Measurements from ENCODE around the gene C4orf54.

DNA sequence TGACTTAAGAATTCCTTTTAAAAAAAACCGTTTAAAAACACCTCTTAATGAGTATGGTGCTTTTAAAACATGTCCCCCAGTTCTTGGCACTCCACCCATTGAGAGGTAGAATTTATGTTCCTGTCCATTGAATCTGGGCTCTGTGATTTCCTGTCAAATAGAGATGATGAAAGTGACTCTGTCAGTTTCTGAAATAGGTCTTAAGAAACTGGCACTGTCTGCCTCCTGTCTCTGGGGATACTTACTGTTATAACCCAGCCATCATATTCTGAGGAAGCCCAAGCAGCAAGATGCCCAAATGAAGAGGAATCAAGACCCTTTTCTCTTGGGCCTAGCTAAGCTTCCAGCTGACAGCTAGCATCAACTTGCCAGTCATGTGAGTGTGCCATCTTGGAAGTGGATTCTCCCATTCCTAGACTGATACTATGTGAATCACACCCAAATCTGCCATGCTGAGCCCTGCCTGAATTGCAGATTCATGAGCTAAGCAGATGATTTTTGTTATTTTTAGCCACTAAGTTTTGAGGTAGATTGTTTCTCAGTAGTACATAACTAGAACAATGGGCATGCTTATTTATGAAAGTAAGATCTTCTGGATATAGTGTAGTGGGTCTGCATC, 22.8 kb downstream of the C4orf54 start:
- no peak for TF ChIP-seq EZH2 (IDR thresholded peaks at IDR 0.05; ENCODE audit: insufficient read depth, poor library complexity, severe bottlenecking)
- TF ChIP-seq EZH2phosphoT487 (IDR thresholded peaks at IDR 0.05; ENCODE audit: insufficient read depth, low read depth) = no peak

Measured in GM23248 (cell line).